Gastrocnemius medialis (tissue), 4 donors: ENCODE data around the gene ASZ1. TPM values are rescaled to one million over a fixed set of nuclear protein-coding genes. Genes with fewer than 3 reads are reported as not detected.

Source experiments
- ATAC-seq, 2 donors: fragments of 150-250 bp; one replicate each; pipeline ENCODE4 v1.9.1; 2016
- DNase-seq, 2 donors: peaks; one replicate each; pipeline ENCODE4 v3.0.0-alpha.2; 2019
- H3K27ac ChIP-seq, 4 donors: fragments of 200-600 bp; sonication (generic); 1 replicate in 1 of 4; 2 replicates in 3 of 4; pipeline ENCODE4 v1.5.1; 2016 to 2018; ENCODE audit warnings: mild to moderate bottlenecking in 2 of 4, moderate library complexity in 1 of 4
- H3K27me3 ChIP-seq, 3 donors: fragments of 200-600 bp; sonication (generic) in 2 of 3; 1 replicate in 1 of 3; 2 replicates in 2 of 3; pipeline versions ENCODE4 v1.5.1 to v1.6.0; 2016 to 2019; ENCODE audit warnings: mild to moderate bottlenecking in 1 of 3, moderate library complexity in 1 of 3
- H3K36me3 ChIP-seq, 2 donors: fragments of 200-600 bp; sonication (generic) in 1 of 2; one replicate each; pipeline ENCODE4 v1.5.1; 2017 to 2018
- H3K4me1 ChIP-seq, 2 donors: fragments of 200-600 bp; sonication (generic) in 1 of 2; one replicate each; pipeline ENCODE4 v1.5.1; 2016 to 2017; ENCODE audit warnings: mild to moderate bottlenecking in 2 of 2
- H3K4me3 ChIP-seq, 4 donors: fragments of 200-600 bp; sonication (generic) in 3 of 4; 1 replicate in 1 of 4; 2 replicates in 3 of 4; pipeline ENCODE4 v1.5.1; 2016 to 2019; ENCODE audit warnings: mild to moderate bottlenecking in 2 of 4
- H3K9me3 ChIP-seq, 3 donors: fragments of 200-600 bp; sonication (generic) in 2 of 3; 1 replicate in 1 of 3; 2 replicates in 2 of 3; pipeline ENCODE4 v1.5.1; 2016 to 2019
- CTCF ChIP-seq, 5 experiments: fragments of 450-650 bp in 3 of 5; fragments of 200-600 bp in 2 of 5; sonication (generic) in 2 of 5; IDR thresholded peaks in 4 of 5; conservative IDR thresholded peaks in 1 of 5; 1 replicate in 4 of 5; 2 replicates in 1 of 5; pipeline ENCODE4 v1.5.1; 2016 to 2019; ENCODE audit warnings: antibody characterized with exemption in 5 of 5, mild to moderate bottlenecking in 3 of 5, moderate library complexity in 3 of 5
- POLR2A ChIP-seq, 2 donors: fragments of 450-650 bp; IDR thresholded peaks; one replicate each; pipeline ENCODE4 v1.6.1; 2017; ENCODE audit warnings: antibody characterized with exemption in 2 of 2, mild to moderate bottlenecking in 2 of 2, moderate library complexity in 2 of 2
- in situ Hi-C, 4 donors: fragments of 200-750 bp; cut with MboI; loops; one replicate each; pipeline versions ENCODE4 v1.15.0 to v1.8.0; 2017; ENCODE audit warnings: low sequenced_read_pairs in 4 of 4
- intact Hi-C: fragments of 100-400 bp; cut with DNase I; formaldehyde crosslinking; loops from one replicate; pipeline ENCODE4 v1.15.1; 2023; ENCODE audit warnings: low total_unique reads
- total RNA-seq, 4 donors: library from RNA; depleted of rRNA; stranded (reverse); fragments of >200 nt; gene quantifications; one replicate each; pipeline versions ENCODE4 v1.1.0 to v1.2.3, GENCODE V29; 2016

ASZ1 gene
- total RNA-seq, 4 donors from 2014 or later: not detected

- in situ Hi-C loops: no loop called here
- Histone ChIP-seq H3K9me3 (no peaks in the 10 kb centered on the region), H3K27me3 (peaks cover 26 to 39% (median 28%) of the 10 kb centered on the region in 3 donors), H3K36me3 (no peaks in the 10 kb centered on the region), H3K4me3 (no peak overlapping the region), H3K27ac (no peak overlapping the region), H3K4me1 (peaks cover 3 to 21% of the 10 kb centered on the region in 2 donors)
- intact Hi-C loops: no loop called here
- DNase-seq (no peak), ATAC-seq (no peak)
- TF ChIP-seq CTCF (IDR thresholded peaks at IDR 0.05 in 4 of 5, conservative IDR thresholded peaks at IDR 0.05 in 1 of 5) (no peak), POLR2A (IDR thresholded peaks at IDR 0.05) (no peak)
Observed at GRCh38 chr7:117325836-117326235, 101.5 kb downstream of the ASZ1 start.

GRCh38 chr7:117324960-117325359 lies 102.3 kb downstream of the ASZ1 start:
- no peaks in the 10 kb centered on the region for H3K9me3 ChIP-seq
- intact Hi-C loops: no loop called here
- H3K4me3 ChIP-seq: peak overlapping the region in 2 of 4 donors; percentile 48 to 49
- in situ Hi-C loops: no loop called here
- H3K27me3 ChIP-seq: peaks cover 26 to 48% (median 28%) of the 10 kb centered on the region in 3 donors
- no peak overlapping the region for H3K27ac ChIP-seq
- no peak for DNase-seq
- ATAC-seq: no peak
- TF ChIP-seq POLR2A (IDR thresholded peaks at IDR 0.05) (no peak), CTCF (IDR thresholded peaks at IDR 0.05 in 4 of 5, conservative IDR thresholded peaks at IDR 0.05 in 1 of 5) (no peak)
- peaks cover 3 to 21% of the 10 kb centered on the region in 2 donors for H3K4me1 ChIP-seq
- H3K36me3 ChIP-seq: no peaks in the 10 kb centered on the region

- no peaks in the 10 kb centered on the region for H3K36me3 ChIP-seq
- no peak overlapping the region for H3K27ac ChIP-seq
- no peaks in the 10 kb centered on the region for H3K9me3 ChIP-seq
- DNase-seq (no peak), ATAC-seq (no peak)
- TF ChIP-seq POLR2A (IDR thresholded peaks at IDR 0.05) (no peak), CTCF (IDR thresholded peaks at IDR 0.05 in 4 of 5, conservative IDR thresholded peaks at IDR 0.05 in 1 of 5) (no peak)
- peaks cover 3 to 21% of the 10 kb centered on the region in 2 donors for H3K4me1 ChIP-seq
- H3K4me3 ChIP-seq: peak overlapping the region; percentile 42 to 49 (median 47)
- intact Hi-C loops: no loop called here
- in situ Hi-C loops: no loop called here
- H3K27me3 ChIP-seq: peaks cover 26 to 49% (median 28%) of the 10 kb centered on the region in 3 donors
Observed at GRCh38 chr7:117323851-117324711, 103.2 kb downstream of the ASZ1 start.

- in situ Hi-C loops: no loop called here
- no peak for ATAC-seq
- intact Hi-C loops: no loop called here
- no peak for DNase-seq
- no peak overlapping the region for H3K27ac ChIP-seq
- peak overlapping the region; percentile 42 to 49 (median 47) for H3K4me3 ChIP-seq
- TF ChIP-seq POLR2A (IDR thresholded peaks at IDR 0.05) (no peak), CTCF (IDR thresholded peaks at IDR 0.05 in 4 of 5, conservative IDR thresholded peaks at IDR 0.05 in 1 of 5) (no peak)
- H3K9me3 ChIP-seq: no peaks in the 10 kb centered on the region
- peaks cover 26 to 49% (median 28%) of the 10 kb centered on the region in 3 donors for H3K27me3 ChIP-seq
- H3K4me1 ChIP-seq: peaks cover 3 to 21% of the 10 kb centered on the region in 2 donors
- H3K36me3 ChIP-seq: no peaks in the 10 kb centered on the region
Observed at GRCh38 chr7:117323305-117323850, 103.9 kb downstream of the ASZ1 start.
